H4 (cell line): Measurements from ENCODE around the gene TSGA10. TPM values are rescaled to one million over a fixed set of nuclear protein-coding genes. Genes with fewer than 3 reads are reported as not detected.
A peak's percentile ranks its signal among the peaks of the same experiment; 100 is the strongest.
"Not testable (repeated sequence)": the region's sequence is repeated elsewhere in the genome, so short reads cannot be mapped to it uniquely, and the experiment has no call there.

ENCODE experiments used
- DNase-seq: peaks from one replicate; pipeline ENCODE4 v3.0.0-alpha.2; 2015; ENCODE audit warnings: low spot score
- total RNA-seq: library from RNA; depleted of rRNA; stranded (reverse); fragments of >200 nt; shearing (Covaris generic); gene quantifications from 2 replicates; pipeline ENCODE4 v1.2.3, GENCODE V29; 2014; rRNA removed

The TSGA10 gene
- total RNA-seq: 1.9 and 3.0 TPM in 2 replicates

DNA sequence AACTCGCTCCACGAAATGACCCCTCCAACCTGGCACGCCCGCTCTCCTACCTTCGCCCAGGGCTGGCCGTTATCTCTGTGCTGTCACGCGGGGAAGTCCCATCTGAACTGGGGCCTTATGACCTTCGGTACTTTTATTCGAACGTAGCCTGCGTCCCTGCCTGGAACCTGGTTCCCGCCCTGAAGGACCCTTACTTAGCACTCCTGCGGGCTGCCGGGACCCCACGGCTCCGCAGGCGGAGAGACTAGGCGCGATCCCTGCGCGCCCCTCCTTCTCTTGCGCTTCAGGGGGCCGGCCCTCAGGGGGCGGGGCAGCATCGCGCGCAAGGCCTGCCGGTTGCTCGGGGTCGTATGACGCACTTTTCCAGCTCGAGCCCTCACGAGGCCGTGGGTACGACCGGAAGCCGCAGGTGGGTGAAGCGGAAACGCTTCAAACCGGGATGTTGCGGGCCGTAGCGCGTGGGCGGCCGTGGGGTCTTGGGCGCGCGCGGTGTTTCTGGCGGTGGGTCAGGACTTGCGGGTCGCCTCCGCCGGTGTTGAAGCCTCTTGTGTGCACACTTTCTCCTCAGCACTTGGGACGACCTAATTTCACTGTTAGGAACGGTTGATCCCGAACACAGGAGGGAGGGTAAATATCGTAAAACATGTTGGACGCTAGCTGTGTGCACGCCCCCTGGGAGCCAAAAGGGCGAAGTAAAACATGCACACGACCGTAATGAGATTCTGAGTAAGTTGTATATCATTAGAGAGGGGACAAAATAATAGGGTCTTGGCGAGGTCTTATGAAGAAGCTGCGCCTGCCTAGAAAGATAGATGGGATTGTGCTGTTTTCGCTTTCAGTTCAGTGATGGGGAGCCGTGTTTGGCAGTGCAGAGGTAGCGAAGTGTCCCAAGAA is at the start of gene TSGA10, which contains the start of gene LIPT1:
TSGA10 (minus strand) TSS at position 300 of the 894 bp plus-strand sequence. CDS start 45,503 bp downstream, outside the sequence.
LIPT1 (plus strand) TSS at position 325 of the 894 bp plus-strand sequence. CDS start 6,991 bp downstream, outside the sequence.
- DNase-seq: peak; percentile 92

DNA sequence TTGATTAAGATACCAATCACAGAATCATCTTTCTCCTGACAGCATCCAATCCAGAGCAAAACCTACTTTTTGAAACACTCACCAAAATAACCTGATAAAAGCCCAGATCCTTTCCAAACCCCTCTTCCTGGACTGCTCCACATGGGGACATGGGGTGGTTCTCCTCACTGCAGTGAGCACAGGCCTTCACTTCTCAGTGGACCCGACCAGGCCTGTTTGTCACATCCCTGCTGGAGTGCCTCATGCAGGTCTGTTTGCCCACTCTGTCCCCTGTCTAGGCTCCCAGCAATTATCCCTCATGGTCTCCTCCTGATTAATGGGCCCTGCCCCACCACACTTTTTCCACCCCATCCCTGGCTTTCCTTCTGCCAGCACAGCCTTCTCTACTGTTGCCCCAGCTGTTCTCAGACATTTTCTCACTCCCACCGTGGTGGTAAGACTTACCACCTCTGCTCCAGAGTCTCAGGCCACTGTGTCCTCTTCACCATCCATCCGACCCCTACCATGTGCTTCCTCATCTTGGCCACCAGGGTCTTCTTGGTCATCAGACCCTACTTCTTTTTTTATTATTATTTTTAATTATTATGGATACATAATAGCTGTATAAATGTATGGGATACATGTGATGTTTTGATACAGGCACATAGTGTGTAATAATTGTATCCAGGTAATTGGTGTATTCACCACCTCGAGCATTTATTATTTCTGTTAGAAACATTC is 47.4 kb upstream of the TSGA10 start:
- no peak for DNase-seq

DNA sequence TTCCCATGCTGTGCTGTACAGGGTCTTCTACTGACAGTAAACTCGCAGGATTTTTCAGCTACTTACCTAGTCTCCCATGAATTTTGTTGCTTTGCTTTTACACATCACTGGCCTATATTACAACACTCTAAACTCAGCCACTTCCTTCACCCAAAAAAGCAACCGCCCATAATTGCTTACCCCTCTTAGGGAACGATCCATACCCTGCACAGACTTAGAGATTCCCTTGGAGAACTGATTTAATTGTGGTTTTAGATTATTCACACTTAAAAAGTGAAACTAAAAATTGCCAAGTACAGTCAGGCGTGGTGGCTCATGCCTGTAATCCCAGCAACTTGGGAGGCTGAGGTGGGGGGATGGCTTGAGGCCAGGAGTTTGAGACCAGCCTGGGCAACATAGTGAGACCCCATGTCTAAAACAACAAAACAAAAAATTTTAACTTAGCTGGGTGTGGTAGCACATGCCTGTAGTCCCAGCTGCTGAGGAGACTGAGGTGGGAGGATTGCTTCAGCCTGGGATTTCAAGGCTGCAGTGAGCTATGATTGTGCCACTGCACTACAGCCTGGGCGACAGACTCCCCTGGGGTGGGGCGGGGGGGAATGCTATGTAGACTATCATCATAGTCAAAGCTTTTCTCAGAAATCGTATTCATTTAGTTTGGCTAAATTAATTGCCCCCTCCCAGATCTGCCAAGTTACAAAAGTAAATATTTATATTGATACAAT is 45.5 kb upstream of the TSGA10 start:
- DNase-seq: no peak

DNA sequence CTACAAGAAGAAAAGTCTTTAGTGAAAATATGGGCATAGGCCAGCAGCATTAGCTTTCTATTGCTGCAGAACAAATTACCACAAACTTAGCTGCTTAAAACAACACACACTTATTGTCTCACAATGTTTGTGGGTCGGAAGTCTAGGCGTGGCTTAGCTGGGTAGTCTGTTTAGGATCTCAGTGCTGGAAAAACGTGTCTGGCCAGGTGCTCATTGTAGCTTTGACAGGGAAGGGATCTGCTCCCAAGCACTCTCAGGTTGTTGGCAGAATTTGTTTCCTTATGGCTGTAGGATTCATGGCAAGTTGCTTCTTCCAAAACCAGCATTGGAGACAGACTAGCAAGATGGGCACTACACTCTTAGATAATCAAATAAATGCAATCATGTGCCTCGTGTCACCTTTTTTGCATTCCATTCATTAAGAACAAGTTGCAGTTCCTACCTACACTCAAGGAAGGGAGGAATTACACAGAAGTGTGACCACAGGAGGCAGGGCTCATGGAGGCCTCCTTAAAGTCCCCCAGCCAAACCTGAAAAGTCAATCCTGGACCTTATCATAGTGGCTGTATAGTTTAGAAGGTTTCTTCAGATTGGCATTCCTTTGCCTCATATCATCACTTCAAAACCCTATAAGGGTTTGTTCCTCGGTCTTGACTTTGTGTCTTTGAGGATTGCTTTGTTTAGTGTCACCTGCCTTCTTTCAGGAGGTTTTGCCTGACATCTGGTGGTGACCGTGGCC is 43.5 kb upstream of the TSGA10 start:
- DNase-seq: no peak

DNA sequence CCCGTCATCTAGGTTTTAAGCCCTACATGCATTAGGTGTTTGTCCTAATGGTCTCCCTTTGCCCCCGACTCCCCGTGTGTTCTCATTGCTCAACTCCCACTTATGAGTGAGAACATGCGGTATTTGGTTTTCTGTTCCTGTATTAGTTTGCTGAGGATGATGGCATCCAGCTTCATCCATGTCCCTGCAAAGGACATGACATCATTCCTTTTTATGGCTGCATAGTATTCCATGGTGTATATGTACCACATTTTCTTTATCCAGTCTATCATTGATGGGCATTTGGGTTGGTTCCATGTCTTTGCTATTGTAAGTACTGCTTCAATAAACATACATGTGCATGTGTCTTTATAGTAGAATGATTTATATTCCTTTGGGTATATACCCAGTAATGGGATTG is 37.6 kb upstream of the TSGA10 start:
- DNase-seq: not testable (repeated sequence)

- DNase-seq: no peak
These were observed 35.8 kb upstream of the TSGA10 start for GRCh38 chr2:99190548-99190947.

GRCh38 chr2:99188357-99188756 is 33.6 kb upstream of the TSGA10 start:
- no peak for DNase-seq

DNA sequence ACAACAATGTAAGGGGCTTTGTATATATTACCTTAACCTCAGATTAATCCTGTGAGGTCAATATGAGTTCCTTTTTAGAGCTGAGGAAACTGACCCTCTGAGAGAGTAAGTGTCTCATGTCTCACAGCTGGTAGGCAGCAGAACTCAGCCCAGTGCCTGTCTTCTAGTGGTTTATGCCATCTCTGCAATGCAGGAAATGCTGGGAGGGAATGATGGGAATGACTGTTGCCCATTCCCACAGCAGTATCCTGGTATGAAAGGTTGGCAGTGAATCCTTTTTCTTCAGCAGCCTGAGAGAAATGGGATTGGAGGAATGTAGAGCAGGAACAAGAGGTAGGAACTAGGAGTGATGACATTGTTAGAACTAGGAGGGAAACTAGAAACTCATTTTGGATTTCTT is 32.3 kb upstream of the TSGA10 start:
- DNase-seq: no peak

- no peak for DNase-seq
These were observed 30.1 kb upstream of the TSGA10 start for GRCh38 chr2:99184811-99185210.

GRCh38 chr2:99183025-99183424 is 28.3 kb upstream of the TSGA10 start:
- no peak for DNase-seq

DNA sequence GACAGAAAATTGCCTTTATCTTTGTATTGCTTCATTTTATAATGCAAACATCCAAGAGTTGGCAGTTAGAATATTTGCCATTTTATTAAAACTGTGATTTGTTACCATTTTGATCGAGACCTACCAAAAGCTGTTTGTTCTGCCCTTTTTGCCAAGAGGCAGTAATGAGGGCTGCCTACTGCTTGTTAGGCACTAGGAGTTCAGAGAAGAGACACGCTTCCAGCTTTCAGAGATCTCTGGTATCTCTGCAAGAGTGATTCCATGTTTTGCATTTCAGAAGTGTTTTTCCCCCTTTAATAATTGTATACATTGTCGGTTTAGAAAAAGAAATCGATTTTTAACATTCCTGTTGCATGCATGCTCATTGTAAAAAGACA is 26.9 kb upstream of the TSGA10 start:
- DNase-seq: no peak

DNA sequence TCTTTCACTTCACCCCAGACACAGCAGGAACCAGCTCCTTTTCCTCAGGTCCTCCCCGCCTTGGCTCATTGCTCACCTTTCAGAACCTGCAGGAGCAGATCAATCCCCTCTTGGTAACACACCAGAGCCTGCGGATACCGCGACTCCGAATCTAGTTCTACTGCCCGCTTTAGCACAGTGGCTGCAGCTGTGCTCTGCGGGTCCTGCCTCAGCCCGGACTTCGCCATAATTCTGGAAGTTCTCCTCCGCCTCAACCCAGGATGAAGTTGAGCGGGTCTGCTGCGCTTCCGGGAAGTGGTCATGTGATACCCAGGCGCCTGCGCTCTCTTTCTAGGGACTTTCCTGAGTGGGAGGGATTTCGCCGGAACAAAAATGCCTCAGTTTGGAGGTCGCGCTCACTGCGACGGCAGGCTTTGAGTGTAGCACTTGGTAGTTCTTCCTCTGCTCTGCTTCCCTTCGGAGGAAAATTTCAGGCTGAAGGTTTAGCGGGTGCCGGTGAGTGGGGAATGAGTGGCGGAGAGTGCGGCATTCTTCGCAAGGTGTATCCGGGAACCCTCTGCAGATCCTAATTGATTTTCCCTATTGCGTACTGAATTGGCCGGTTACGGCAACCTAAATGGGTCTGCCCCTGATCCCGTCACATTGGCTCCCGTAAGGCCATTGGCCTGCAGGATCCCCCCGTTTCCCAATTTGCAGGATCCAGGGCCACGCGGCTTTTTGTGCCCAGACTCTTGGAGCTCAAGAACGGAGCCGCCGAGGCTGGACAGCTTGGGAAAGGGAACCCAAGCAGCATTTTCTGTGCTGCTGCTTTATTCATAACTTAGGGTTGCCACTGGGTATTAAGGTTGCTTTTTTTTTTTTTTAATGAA is 26.2 kb upstream of the TSGA10 start, which contains the start of the genes MITD1 and MRPL30:
MITD1 (minus strand) TSS at position 304 of the 869 bp plus-strand sequence; CDS start at position 227, 77 bp downstream.
MRPL30 (plus strand) TSS at position 430 of the 869 bp plus-strand sequence. CDS start 5,020 bp downstream, outside the sequence.
- DNase-seq: peak; percentile 92

- no peak for DNase-seq
These were observed 16.8 kb upstream of the TSGA10 start for GRCh38 chr2:99171377-99172140.

DNA sequence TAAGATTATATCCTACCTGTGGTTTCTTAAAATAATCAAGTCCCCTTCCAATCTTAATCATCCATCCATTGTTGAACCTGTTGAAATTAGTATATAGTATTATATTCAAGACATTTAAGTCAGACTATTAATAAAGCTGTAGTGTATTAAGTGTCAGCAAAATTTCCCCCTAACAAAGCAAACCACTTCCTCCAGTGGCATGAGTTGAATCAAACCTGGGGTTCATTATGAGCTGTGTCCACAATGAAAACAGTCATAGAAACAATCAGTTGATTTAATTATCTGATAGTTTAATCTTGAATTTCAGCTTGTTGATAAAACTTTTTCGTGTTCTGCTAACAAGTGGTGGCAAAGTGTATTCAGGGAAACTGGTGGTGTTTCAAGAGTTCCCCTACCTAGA is 14.8 kb upstream of the TSGA10 start:
- no peak for DNase-seq

- no peak for DNase-seq
These were observed 11.5 kb upstream of the TSGA10 start for GRCh38 chr2:99166218-99166617.

DNA sequence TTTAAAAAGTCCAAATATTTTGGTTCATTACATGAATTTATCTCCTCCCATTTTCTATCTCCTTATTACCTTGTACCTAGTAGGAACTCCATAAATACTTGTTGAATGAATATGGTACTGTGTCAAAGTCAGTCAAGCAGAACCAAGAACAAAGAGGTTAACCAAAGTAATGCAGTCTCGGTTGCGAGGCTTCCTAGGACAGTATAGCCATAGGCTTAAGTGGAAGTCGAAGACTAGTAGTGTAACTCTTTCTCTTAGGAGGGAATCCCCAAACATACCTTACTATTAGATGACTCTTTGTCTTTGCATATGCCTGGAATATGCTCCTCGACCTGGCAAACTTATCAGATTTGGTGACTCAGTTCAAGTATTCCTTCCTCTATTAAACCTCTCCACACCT is 4.9 kb upstream of the TSGA10 start:
- DNase-seq: no peak

GRCh38 chr2:99158599-99158998 is 3.9 kb upstream of the TSGA10 start:
- DNase-seq: no peak

DNA sequence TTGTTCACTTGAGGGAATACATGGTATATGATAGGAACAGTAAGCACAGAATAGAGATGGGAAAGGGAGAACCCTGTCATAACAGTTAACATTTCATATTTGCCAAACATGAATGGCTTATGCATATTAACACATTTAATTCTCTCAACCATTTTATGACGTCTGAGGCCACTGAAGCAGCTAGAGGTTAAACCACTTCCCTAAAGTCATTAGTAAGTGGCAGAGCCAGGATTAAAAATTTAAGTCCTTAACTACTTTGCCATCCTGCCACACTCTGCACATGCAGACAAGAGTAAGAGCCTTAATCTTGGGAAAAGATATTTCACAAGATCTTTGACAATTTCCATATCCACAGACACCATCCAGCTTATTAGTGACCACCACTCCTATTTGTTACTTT is 2.1 kb upstream of the TSGA10 start:
- DNase-seq: no peak

- DNase-seq: peak; percentile 11
These were observed 679 bp downstream of the TSGA10 start for GRCh38 chr2:99153921-99154604.
